Tibial artery (tissue), 4 donors: ENCODE results near the gene KAT8.
"Not testable (repeated sequence)": the region's sequence is repeated elsewhere in the genome, so short reads cannot be mapped to it uniquely, and the experiment has no call there.

Experiments
- DNase-seq, 2 donors: peaks; one replicate each; pipeline ENCODE4 v3.0.0-alpha.2; 2019
- H3K27ac ChIP-seq, 2 donors: fragments of 200-600 bp; sonication (generic) in 1 of 2; 1 replicate in 1 of 2; 2 replicates in 1 of 2; pipeline ENCODE4 v1.5.1; 2018 to 2019; ENCODE audit warnings: mild to moderate bottlenecking in 1 of 2
- H3K27me3 ChIP-seq, 2 donors: fragments of 200-600 bp; sonication (generic) in 1 of 2; one replicate each; pipeline versions ENCODE4 v1.5.1 to v1.6.0; 2016 to 2019
- H3K36me3 ChIP-seq, 3 donors: fragments of 200-600 bp; sonication (generic) in 2 of 3; one replicate each; pipeline ENCODE4 v1.5.1; 2016 to 2019; ENCODE audit warnings: mild to moderate bottlenecking in 2 of 3
- H3K4me1 ChIP-seq, 4 donors: fragments of 200-600 bp; sonication (generic) in 2 of 4; 1 replicate in 3 of 4; 2 replicates in 1 of 4; pipeline ENCODE4 v1.5.1; 2016 to 2019
- H3K4me3 ChIP-seq, 2 donors: fragments of 200-600 bp; sonication (generic) in 1 of 2; 1 replicate in 1 of 2; 2 replicates in 1 of 2; pipeline ENCODE4 v1.5.1; 2018 to 2019; ENCODE audit warnings: mild to moderate bottlenecking in 2 of 2
- H3K9me3 ChIP-seq, 3 donors: fragments of 200-600 bp; sonication (generic) in 1 of 3; one replicate each; pipeline ENCODE4 v1.5.1; 2016 to 2019
- CTCF ChIP-seq, 2 experiments: fragments of 200-600 bp in 1 of 2; fragments of 450-650 bp in 1 of 2; IDR thresholded peaks; one replicate each; pipeline ENCODE4 v1.5.1; 2017 to 2019; ENCODE audit warnings: antibody characterized with exemption in 2 of 2, mild to moderate bottlenecking in 1 of 2, moderate library complexity in 1 of 2
- intact Hi-C: fragments of 100-400 bp; cut with DNase I; formaldehyde crosslinking; loops from one replicate; pipeline ENCODE4 v1.15.0; 2023; ENCODE audit warnings: low total_unique reads

The KAT8 gene

DNA sequence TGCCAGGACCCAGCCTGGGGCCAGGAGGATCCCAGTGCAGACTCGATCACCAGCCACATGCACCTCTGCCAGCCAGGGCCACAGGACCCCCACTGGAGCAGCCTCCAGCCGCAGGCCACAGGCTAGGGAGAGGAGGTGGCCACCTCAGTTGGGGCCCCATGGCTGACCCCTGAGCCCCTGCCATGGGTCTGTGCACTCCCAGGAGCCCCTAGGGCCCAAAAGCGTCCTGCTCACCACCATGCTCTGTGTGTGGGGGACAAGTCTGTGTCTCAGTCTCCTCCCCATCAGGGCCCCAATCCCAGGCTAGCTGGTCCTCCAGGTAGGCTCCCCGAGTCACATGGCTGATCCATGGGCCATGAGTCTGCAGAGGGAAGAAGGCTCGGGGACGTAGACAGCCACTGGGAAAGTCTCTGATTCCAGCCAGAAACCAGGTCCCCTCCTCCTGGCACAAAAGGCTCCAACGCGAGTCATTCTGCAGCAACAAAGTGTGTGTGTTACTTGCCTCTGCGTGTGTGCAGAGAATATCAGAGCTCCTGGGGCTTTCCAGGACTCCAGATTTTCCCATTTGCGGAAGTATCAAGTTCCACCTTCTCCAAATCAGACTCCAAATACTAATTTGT is 24.1 kb downstream of the KAT8 start:
- Histone ChIP-seq H3K27me3 (peaks cover 0 to 6% of the 10 kb centered on the region in 2 donors), H3K27ac (peak overlapping the region; percentile 73 to 78), H3K36me3 (no peaks in the 10 kb centered on the region), H3K4me1 (peaks cover 4 to 33% (median 19%) of the 10 kb centered on the region in 4 donors), H3K4me3 (peak overlapping the region; percentile 7 to 64), H3K9me3 (no peaks in the 10 kb centered on the region)
- intact Hi-C loops = loop anchor here (10.0 kb wide), 1 partner anchor 157 kb away; the partner anchor contains the start of gene HSD3B7
- peak in 1 of 2 donors; percentile 83 for DNase-seq
- no peak for TF ChIP-seq CTCF (IDR thresholded peaks at IDR 0.05)

DNA sequence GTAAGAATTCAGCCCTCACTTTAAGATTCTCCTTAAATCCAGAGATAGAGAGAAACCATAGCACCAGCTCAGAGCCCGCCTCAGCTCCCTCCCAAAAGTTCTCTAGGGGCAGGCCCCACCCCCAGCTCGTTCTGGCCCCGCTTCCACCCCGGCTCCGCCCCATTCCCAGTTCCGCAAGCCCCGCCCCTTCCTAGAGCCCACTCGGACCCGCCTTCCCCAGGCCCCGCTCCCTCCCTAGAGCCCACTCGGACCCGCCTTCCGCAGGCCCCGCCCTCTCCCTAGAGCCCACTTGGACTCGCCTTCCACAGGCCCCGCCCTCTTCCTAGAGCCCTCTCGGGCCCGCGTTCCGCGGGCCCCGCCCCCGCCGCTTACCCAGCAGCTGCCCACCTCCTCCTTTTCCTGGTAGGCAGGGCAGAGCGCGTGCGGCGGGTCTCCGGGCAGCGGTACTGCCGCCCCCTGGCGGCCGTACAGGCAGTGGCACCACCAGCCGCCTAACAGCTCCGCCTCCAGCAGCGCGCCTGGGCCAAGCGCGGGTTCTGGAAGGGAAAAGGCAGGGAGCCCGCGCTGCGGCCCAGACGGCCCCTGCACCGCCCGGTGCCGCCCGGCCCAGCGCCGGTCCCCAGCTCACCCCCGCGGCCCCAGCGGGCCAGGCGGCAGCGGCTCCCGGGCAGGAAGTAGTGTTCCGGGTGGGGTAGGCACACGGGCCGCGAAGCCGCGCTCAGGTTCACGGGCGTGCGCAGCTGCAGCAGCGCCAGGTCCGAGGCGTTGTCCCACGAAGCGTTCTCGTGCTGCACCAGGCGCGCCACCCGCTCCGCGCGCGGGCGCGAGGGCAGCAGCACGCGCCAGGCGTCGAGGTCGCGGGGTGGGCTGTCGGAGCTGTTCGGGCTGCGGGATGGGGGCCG is 24.9 kb downstream of the KAT8 start:
- DNase-seq = peak; percentile 99 to 100
- peak; percentile 96 to 99 for TF ChIP-seq CTCF (IDR thresholded peaks at IDR 0.05)
- H3K9me3 ChIP-seq = no peaks in the 10 kb centered on the region
- no peaks in the 10 kb centered on the region for H3K36me3 ChIP-seq
- H3K4me1 ChIP-seq = peaks cover 4 to 33% (median 19%) of the 10 kb centered on the region in 4 donors
- intact Hi-C loops = loop anchor here (10.0 kb wide), 1 partner anchor 158 kb away; the partner anchor contains the start of gene HSD3B7
- H3K4me3 ChIP-seq = peak overlapping the region; percentile 51 to 64
- H3K27me3 ChIP-seq = peaks cover 0 to 10% of the 10 kb centered on the region in 2 donors
- peak overlapping the region; percentile 73 to 78 for H3K27ac ChIP-seq

DNA sequence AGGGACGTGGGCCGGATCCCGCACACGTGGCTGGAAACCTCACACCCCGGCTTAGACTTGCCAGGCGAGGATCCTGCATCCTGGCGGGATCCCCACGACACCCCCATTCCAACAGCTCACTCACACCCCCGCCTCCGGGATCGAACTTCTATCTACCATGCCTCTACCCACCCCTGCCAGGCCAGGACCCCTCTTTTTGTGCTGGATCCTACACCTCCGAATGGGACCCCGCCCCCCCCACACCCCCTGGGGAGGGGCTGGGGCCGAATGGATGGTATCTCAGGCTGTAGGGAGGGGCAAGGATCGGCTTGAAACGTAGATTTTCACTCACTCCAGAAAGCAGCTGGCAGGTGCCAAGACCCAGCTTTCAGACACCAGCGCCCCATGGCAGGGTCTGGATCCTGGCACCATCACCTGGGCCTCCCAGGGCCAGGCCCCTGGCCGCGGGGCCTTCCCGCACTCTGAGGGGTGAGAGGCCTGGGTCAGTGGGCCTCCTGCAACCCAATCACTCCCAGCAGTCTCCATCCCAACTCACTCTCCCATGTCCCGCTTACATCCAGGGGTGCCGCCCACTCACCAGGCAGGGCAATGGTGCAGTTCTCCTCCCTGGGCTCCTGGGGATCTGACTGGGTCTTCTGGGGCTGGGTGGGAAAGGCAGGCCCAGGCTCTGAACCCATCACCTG is 25.7 kb downstream of the KAT8 start:
- peak overlapping the region; percentile 51 to 64 for H3K4me3 ChIP-seq
- peaks cover 0 to 15% of the 10 kb centered on the region in 2 donors for H3K27me3 ChIP-seq
- peaks cover 4 to 32% (median 19%) of the 10 kb centered on the region in 4 donors for H3K4me1 ChIP-seq
- no peak for TF ChIP-seq CTCF (IDR thresholded peaks at IDR 0.05)
- intact Hi-C loops = loop anchor here (10.0 kb wide), 1 partner anchor 158 kb away; the partner anchor contains the start of gene HSD3B7
- DNase-seq = peak in 1 of 2 donors; percentile 46
- H3K36me3 ChIP-seq = no peaks in the 10 kb centered on the region
- no peaks in the 10 kb centered on the region for H3K9me3 ChIP-seq
- H3K27ac ChIP-seq = peak overlapping the region; percentile 73 to 78

GRCh38 chr16:31143694-31144148 is 26.3 kb downstream of the KAT8 start:
- Histone ChIP-seq H3K27ac (no peak overlapping the region), H3K36me3 (no peaks in the 10 kb centered on the region), H3K4me1 (peaks cover 4 to 31% (median 16%) of the 10 kb centered on the region in 4 donors), H3K9me3 (no peaks in the 10 kb centered on the region), H3K4me3 (no peak overlapping the region), H3K27me3 (peaks cover 0 to 21% of the 10 kb centered on the region in 2 donors)
- no peak for TF ChIP-seq CTCF (IDR thresholded peaks at IDR 0.05)
- no peak for DNase-seq
- intact Hi-C loops = loop anchor here (10.0 kb wide), 1 partner anchor 159 kb away; the partner anchor contains the start of gene HSD3B7

GRCh38 chr16:31144418-31144817 is 27.0 kb downstream of the KAT8 start:
- intact Hi-C loops = loop anchor here (10.0 kb wide), 1 partner anchor 160 kb away; the partner anchor contains the start of gene HSD3B7
- peaks cover 4 to 29% (median 13%) of the 10 kb centered on the region in 4 donors for H3K4me1 ChIP-seq
- H3K4me3 ChIP-seq, H3K9me3 ChIP-seq, H3K27ac ChIP-seq, H3K36me3 ChIP-seq, DNase-seq: not testable (repeated sequence)
- H3K27me3 ChIP-seq = peaks cover 0 to 28% of the 10 kb centered on the region in 2 donors
